HL-60 (cell line): ENCODE results near the gene NUTF2.

Source experiments
- DNase-seq, 2 experiments: peaks; one replicate each; pipeline ENCODE4 v3.0.0-alpha.2; 2010 to 2020; ENCODE audit warnings: low read depth in 1 of 2, low spot score in 1 of 2
- H3K27ac ChIP-seq: fragments of 250-450 bp; sonication (Bioruptor Pico); replicated peaks from 2 replicates; pipeline ENCODE4 v1.5.1; 2020; ENCODE audit warnings: mild to moderate bottlenecking, moderate library complexity
- H3K27me3 ChIP-seq: fragments of 250-450 bp; sonication (Bioruptor Pico); 2 replicates; pipeline ENCODE4 v1.5.1; 2021; ENCODE audit warnings: mild to moderate bottlenecking, moderate library complexity; ENCODE audit not compliant: insufficient read depth, poor library complexity, severe bottlenecking
- H3K4me3 ChIP-seq: replicated peaks from 2 replicates; pipeline ENCODE4 v1.5.1; 2011; ENCODE audit warnings: mild to moderate bottlenecking, control low read depth, low read length; ENCODE audit not compliant: insufficient read depth
- CTCF ChIP-seq: IDR thresholded peaks from one replicate; pipeline ENCODE4 v1.5.1; 2011; ENCODE audit warnings: low read length, control low read depth, inconsistent platforms; ENCODE audit not compliant: insufficient read depth
- GABPA ChIP-seq: IDR thresholded peaks from 2 replicates; pipeline ENCODE4 v1.6.1; 2012; ENCODE audit warnings: low read depth
- POLR2AphosphoS5 ChIP-seq: IDR thresholded peaks from 2 replicates; pipeline ENCODE4 v1.6.1; 2012; ENCODE audit warnings: low read depth
- REST ChIP-seq: IDR thresholded peaks from 2 replicates; pipeline ENCODE4 v1.6.1; 2012; ENCODE audit warnings: low read depth; ENCODE audit not compliant: insufficient replicate concordance
- SPI1 ChIP-seq: IDR thresholded peaks from 2 replicates; pipeline ENCODE4 v1.6.1; 2012; ENCODE audit warnings: low read depth, mild to moderate bottlenecking, borderline replicate concordance

Gene NUTF2

GRCh38 chr16:67857547-67858233, 11.0 kb downstream of the NUTF2 start:
- DNase-seq: no peak
- no peak overlapping the region for H3K4me3 ChIP-seq
- TF ChIP-seq GABPA: no peak
- TF ChIP-seq CTCF: no peak
- TF ChIP-seq POLR2AphosphoS5: no peak
- TF ChIP-seq SPI1: no peak
- H3K27me3 ChIP-seq: no peaks in the 10 kb centered on the region
- peak overlapping the region; percentile 33 for H3K27ac ChIP-seq

DNA sequence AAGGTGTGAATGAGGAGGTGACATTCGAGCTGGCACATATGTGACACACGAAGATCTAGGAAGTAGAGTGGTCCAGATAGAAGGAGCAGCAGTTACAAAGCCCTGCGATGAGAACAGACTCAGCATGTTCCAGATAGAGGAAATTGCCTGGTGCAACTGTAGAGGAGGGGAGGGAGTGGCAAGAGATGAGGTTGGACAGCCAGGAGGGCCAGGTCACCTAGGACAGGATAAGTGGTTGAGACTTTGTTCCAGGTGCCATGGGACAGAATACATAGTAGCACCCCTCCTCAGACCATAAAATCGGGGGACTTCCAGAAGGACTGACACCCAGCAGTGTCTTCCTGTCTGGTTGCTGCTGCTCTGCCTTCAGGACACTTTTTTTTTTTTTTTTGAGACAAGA, 11.8 kb downstream of the NUTF2 start:
- H3K27ac ChIP-seq: peak overlapping the region; percentile 33
- H3K27me3 ChIP-seq: no peaks in the 10 kb centered on the region
- no peak for DNase-seq
- no peak overlapping the region for H3K4me3 ChIP-seq
- TF ChIP-seq REST (no peak), SPI1 (no peak), GABPA (no peak), CTCF (no peak), POLR2AphosphoS5 (no peak)

- Histone ChIP-seq H3K27me3 (no peaks in the 10 kb centered on the region), H3K4me3 (no peak overlapping the region), H3K27ac (no peak overlapping the region)
- no peak for DNase-seq
- no peak for TF ChIP-seq POLR2AphosphoS5
- no peak for TF ChIP-seq REST
- no peak for TF ChIP-seq CTCF
- no peak for TF ChIP-seq SPI1
- no peak for TF ChIP-seq GABPA
These were observed 14.1 kb downstream of the NUTF2 start for GRCh38 chr16:67860589-67861398.

DNA sequence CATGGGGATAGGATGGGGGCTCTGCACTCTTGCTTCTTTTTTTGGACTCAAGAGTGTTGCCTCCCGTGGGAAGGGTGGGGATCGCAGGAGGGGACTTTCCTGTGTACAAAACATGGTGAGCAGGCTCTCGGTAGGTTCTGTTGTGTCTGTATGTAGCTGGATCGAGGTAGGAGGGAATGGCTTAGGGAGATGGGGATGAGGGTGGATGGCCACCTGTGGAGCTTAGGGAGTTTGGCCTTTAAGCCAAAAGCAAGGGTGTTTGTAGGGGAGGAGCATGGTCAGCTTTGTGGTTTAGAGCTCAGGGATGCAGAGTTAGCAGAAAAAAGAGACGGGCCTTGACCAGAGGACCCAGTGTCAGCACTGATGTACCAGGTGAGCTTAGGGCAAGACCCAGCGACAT, 15.1 kb downstream of the NUTF2 start:
- H3K27ac ChIP-seq: no peak overlapping the region
- H3K4me3 ChIP-seq: no peak overlapping the region
- no peak for DNase-seq
- no peaks in the 10 kb centered on the region for H3K27me3 ChIP-seq
- TF ChIP-seq REST (no peak), POLR2AphosphoS5 (no peak), GABPA (no peak), CTCF (no peak), SPI1 (no peak)
